Activated CD8-positive, alpha-beta memory T cell treated with anti-CD3 and anti-CD28 coated beads, Interleukin-2, amount 50 U/mL, for 1 hour (primary cell): ENCODE results near the gene CHST8.
"Not testable (repeated sequence)": the region's sequence is repeated elsewhere in the genome, so short reads cannot be mapped to it uniquely, and the experiment has no call there.

Source experiments
- DNase-seq: peaks from one replicate; pipeline ENCODE4 v3.0.0-alpha.2; 2020; ENCODE audit errors: extremely low read depth

CHST8 gene

GRCh38 chr19:33811736-33812387, 190.1 kb downstream of the CHST8 start:
- no peak for DNase-seq

GRCh38 chr19:33812388-33813330, 190.9 kb downstream of the CHST8 start:
- DNase-seq = no peak

DNA sequence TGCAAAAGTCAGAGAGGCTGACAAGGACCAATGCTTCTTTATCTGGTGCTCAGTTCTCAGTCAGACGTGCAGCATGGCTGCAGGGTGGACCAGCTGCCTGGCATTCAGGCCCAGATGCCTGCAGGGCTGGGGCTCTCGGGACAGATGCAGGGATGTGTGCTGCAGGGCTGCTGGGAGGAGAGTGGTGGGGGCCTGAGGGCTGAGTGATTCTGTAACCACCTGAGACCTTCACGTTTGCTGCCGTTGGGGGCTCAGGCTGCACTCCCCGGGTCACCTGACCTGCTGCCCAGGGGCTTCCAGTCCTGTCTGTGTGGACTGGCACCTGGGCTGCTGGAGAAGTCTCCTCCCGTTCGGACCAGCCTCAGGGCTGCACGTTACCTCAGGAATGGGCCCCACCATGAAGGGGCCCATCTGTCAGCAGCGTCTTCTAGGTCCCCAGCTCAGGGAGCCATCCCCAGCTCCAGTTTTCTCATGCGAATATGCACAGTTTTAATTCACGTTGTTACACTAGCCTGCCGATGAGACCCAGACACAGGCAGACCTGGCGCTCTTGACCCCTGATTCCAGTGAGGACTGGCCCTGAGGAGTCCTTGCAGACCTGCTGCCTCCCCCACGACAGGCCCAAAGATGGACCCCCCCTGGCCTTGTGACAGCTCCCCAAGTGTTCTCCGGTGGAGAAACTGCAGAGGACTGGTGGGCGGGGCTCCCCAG, 191.8 kb downstream of the CHST8 start:
- DNase-seq = no peak

DNA sequence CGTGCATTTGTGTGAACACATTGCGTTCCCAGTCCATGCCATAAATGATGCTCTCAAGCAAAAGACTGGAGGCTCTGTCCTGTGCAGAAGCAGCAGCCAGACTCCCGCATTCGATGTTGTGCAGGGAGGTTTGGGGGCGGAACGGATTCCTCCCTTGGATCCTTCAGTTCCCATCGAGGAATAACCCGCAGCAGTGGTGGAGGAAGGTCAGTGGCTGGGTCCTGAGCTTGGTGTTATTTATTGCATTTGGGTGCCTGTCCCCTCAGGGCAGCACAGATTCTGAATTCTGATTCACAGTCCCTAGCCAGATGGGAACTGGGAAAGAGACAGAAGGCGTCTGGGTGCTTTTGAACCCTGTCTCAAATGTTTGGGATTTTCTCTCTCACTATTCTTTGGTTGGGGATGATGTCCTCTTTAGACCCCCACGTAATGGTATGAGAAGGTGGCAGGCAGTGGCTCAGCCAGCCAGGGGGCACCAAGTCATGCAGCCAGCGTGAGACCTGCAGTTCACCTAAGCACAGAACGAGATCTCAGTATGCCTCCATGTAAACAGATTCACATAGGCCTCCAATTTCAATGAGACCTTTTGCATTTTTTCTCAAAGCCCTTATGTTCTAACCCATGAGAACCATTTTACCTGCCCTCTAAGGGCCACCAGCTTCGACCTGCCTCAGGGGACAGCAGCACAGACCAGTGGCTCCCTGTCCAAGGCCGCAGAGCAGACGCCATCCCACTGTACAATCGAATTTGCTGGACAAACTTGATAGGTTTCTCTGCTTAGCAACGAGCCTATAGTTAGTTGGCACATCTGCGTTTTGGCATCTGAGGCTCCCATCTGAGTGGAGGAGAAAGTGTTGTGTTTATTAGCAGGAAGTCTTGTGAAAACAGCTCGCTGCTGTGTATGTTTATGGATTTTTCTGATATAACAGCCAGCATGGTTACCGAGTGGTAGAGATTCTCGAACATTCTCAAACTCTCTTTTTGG, 192.7 kb downstream of the CHST8 start:
- DNase-seq = no peak

DNA sequence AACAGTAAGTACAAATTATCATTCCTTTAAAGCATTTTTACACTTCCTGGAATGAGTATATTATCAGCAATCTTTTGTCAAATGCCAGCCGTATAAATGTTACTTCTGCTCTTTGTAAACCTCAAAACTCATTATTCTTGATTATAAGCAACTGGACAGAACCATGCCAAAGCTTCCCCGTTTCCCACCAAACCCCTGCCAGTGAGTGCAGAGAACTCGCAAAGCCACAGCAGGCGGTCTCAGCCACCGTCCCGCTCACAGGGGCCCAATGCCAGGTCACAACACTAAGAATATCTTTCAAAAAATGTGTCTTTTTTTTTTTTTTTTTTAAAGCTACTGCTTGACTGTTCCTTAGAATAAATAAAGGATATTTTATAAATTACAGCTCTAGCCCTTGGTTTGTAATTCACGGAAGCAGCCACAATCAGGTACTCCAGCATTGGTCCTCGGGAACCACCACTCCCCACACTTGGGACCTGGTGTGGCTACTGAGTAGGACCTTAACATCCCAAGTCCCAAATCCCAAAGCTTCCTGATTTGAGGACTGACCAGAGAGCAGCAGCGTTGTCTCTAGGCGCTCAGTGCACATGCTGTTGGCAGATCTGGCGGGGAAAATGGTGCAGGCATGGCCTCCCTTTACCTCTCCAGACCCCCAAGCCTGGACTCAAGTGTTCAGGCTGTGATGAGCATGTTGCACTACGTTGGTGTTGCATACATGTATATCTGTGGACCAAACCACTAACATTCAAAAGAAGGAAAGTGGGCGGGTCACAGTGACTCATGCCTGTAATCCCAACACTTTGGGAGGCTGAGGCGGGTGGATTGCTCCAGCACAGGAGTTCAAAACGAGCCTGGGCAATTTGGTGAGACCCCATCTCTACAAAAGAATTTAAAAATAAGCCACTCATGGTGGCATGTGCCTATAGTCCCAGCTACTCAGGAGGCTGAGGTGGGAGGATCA, 193.9 kb downstream of the CHST8 start:
- no peak for DNase-seq

- DNase-seq = no peak
Measured at GRCh38 chr19:33818411-33818810, 196.7 kb downstream of the CHST8 start.

- not testable (repeated sequence) for DNase-seq
Measured at GRCh38 chr19:33819078-33819477, 197.3 kb downstream of the CHST8 start.

GRCh38 chr19:33819506-33819879, 197.7 kb downstream of the CHST8 start:
- DNase-seq = no peak

- DNase-seq = no peak
Measured at GRCh38 chr19:33819880-33820781, 198.4 kb downstream of the CHST8 start.

- no peak for DNase-seq
Measured at GRCh38 chr19:33821871-33822270, 200.1 kb downstream of the CHST8 start.
